Upper lobe of left lung (tissue), 4 donors: ENCODE data around the gene MOXD1.

Experiments
- CTCF ChIP-seq, 6 experiments: fragments of 450-650 bp in 4 of 6; fragments of 200-600 bp in 2 of 6; sonication (generic) in 2 of 6; IDR thresholded peaks; one replicate each; pipeline ENCODE4 v1.5.1; 2016 to 2019; ENCODE audit warnings: antibody characterized with exemption in 6 of 6
- POLR2A ChIP-seq, 4 donors: fragments of 450-650 bp; IDR thresholded peaks; one replicate each; pipeline ENCODE4 v1.5.1; 2016 to 2017; ENCODE audit warnings: antibody characterized with exemption in 4 of 4, mild to moderate bottlenecking in 2 of 4
- POLR2AphosphoS5 ChIP-seq, 2 donors: sonication (generic); formaldehyde crosslinking; IDR thresholded peaks; one replicate each; pipeline ENCODE4 v1.5.1; 2017; ENCODE audit warnings: antibody characterized with exemption in 2 of 2

DNA sequence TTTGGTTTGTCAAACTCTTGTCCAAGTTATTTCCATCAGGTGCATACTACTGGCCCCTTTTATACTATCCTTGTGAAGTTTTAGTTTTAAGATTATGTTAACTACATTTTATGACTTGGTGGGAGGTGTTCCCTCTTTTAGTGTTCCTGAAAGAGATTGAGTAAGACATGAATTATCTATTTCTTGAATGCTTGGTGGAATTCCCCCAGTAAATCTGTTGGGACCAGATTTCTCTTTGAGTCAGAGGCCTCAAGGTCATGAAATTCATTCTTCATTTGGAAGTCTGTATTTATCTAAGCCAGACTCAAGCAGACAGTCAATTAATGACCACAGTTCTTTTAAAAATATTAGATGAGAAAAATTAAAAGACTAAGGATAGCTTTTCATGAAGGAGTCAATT is 81.3 kb downstream of the MOXD1 start:
- no peak for TF ChIP-seq CTCF (IDR thresholded peaks at IDR 0.05)
- no peak for TF ChIP-seq POLR2AphosphoS5 (IDR thresholded peaks at IDR 0.05)
- TF ChIP-seq POLR2A (IDR thresholded peaks at IDR 0.05), result no peak
